Activated CD4-positive, alpha-beta T cell treated with anti-CD3 and anti-CD28 coated beads, Interleukin-2, Interleukin-6, amounts not matched to agents 100 ng/mL and 50 ng/mL, durations not matched to agents 16 hours and 8 hours (primary cell): Measurements from ENCODE around the gene MGME1.

Experiments used
- DNase-seq: peaks from one replicate; pipeline ENCODE4 v3.0.0-alpha.2; 2020

MGME1 gene

GRCh38 chr20:18030020-18030419 lies 61.2 kb downstream of the MGME1 start:
- no peak for DNase-seq

GRCh38 chr20:18031050-18031449 lies 62.2 kb downstream of the MGME1 start:
- DNase-seq, result no peak

GRCh38 chr20:18031888-18032509 lies 63.2 kb downstream of the MGME1 start:
- DNase-seq, result no peak

DNA sequence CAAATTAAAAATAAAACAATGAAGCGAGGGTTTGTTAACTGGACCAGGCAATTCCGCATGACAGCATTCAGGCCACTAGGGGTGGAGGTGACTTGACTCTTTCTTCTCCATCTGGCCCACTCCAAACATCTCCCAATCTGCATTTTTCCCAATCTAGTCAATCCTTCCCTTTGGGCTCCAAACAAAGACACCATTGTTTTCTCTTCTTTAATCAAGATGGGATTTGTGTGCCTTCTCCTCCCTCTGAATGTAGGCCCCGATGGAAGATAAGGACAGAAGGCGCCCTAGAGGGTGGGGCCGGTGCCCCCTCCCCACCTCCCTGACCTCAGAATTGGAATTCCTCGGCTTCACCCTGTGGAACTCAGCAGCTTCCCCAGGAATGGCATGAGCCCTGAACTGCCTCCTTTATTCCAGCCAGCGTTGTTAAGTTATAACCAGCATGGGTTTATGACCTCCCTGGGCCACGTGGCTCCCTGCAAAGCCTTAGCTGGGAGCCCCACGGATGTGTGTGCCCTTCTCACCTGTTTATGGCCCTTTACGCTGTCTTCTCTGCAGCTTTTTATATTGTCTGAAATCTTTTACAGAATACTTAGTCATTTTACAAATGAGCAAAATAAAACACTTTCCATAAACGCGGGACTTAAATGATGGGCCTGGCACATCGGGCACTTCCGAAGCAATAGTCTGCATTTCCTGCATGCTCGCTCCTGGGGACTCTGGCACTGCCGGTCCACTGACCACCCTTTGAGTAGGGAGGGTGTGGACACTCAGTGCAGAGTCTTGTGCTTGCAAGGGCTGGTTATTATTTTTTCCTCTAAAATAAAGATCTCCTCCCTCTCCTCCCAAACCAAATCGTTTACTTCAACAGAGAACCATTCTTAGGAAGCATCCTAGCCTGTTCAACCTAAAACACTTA lies 64.4 kb downstream of the MGME1 start:
- no peak for DNase-seq

GRCh38 chr20:18034039-18034438 lies 65.2 kb downstream of the MGME1 start:
- no peak for DNase-seq

- no peak for DNase-seq
These were observed 70.2 kb downstream of the MGME1 start for GRCh38 chr20:18039063-18039462.
